ENCODE measurements around the gene BCORL1.

The BCORL1 gene

GRCh38 chrX:130060122-130061069 lies 78.0 kb downstream of the BCORL1 start:
- H3K27ac ChIP-seq, result peak overlapping the region; percentile 60; the same call in 1 of the 2 replicates
- peak; percentile 86 for TF ChIP-seq CTCF (conservative IDR thresholded peaks at IDR 0.05)

- no peak for TF ChIP-seq CTCF (conservative IDR thresholded peaks at IDR 0.05)
- H3K27ac ChIP-seq, result no peak overlapping the region
Measured at GRCh38 chrX:130066975-130067615, 84.7 kb downstream of the BCORL1 start.

GRCh38 chrX:130071611-130072344 lies 89.3 kb downstream of the BCORL1 start:
- H3K27ac ChIP-seq, result no peak overlapping the region
- TF ChIP-seq CTCF (conservative IDR thresholded peaks at IDR 0.05), result no peak

GRCh38 chrX:130072345-130072740 lies 89.9 kb downstream of the BCORL1 start:
- TF ChIP-seq CTCF (conservative IDR thresholded peaks at IDR 0.05), result no peak
- no peak overlapping the region for H3K27ac ChIP-seq

- H3K27ac ChIP-seq, result no peak overlapping the region
- no peak for TF ChIP-seq CTCF (conservative IDR thresholded peaks at IDR 0.05)
Measured at GRCh38 chrX:130075777-130076176, 93.3 kb downstream of the BCORL1 start.

GRCh38 chrX:130079824-130080406 lies 97.5 kb downstream of the BCORL1 start:
- H3K27ac ChIP-seq, result no peak overlapping the region
- peak; percentile 78 for TF ChIP-seq CTCF (conservative IDR thresholded peaks at IDR 0.05)
